ENCODE measurements around the gene CMTM2.

DNA sequence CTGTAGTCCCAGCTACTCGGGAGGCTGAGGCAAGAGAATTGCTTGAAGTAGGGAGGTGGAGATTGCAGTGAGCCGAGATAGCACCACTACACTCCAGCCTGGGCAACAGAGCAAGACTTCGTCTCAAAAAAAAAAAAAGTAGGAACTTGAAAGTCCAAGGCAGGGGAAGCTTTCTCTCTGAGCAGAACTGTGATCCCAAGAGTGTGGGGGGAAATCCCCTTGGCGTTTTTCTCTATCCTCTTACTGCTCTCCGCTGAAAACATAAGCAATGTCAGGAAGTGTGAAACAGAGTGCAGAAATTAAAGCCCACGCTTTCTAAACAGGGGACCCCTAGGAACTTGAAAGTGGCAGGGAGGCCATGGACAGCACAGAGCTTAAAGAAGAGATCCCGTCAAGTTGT lies 15.5 kb downstream of the CMTM2 start:
- TF ChIP-seq, protein P1, sequence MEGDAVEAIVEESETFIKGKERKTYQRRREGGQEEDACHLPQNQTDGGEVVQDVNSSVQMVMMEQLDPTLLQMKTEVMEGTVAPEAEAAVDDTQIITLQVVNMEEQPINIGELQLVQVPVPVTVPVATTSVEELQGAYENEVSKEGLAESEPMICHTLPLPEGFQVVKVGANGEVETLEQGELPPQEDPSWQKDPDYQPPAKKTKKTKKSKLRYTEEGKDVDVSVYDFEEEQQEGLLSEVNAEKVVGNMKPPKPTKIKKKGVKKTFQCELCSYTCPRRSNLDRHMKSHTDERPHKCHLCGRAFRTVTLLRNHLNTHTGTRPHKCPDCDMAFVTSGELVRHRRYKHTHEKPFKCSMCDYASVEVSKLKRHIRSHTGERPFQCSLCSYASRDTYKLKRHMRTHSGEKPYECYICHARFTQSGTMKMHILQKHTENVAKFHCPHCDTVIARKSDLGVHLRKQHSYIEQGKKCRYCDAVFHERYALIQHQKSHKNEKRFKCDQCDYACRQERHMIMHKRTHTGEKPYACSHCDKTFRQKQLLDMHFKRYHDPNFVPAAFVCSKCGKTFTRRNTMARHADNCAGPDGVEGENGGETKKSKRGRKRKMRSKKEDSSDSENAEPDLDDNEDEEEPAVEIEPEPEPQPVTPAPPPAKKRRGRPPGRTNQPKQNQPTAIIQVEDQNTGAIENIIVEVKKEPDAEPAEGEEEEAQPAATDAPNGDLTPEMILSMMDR (IDR thresholded peaks at IDR 0.05): no peak
- no peak for TF ChIP-seq POLR2A (IDR thresholded peaks at IDR 0.05)

All from heart left ventricle (tissue), 13 donors.